Right lung (tissue), 10 donors: ENCODE data around the gene DDX19B. TPM values are rescaled to one million over a fixed set of nuclear protein-coding genes. Genes with fewer than 3 reads are reported as not detected.
"Not testable (repeated sequence)": the region's sequence is repeated elsewhere in the genome, so short reads cannot be mapped to it uniquely, and the experiment has no call there.

ENCODE experiments used
- DNase-seq, 2 donors: peaks; one replicate each; pipeline ENCODE4 v3.0.0-alpha.2; 2013
- long read RNA-seq, 8 donors: transcript quantifications; one replicate each; lab custom pipeline, GENCODE V29; 2026
- polyA plus RNA-seq, 5 donors: library from polyadenylated mRNA; unstranded; fragments of 120-200 nt; gene quantifications; one replicate each; pipeline versions ENCODE4 v1.2.1 to v1.2.3, GENCODE V29; 2013; ENCODE audit warnings: inconsistent platforms in 1 of 5, low replicate concordance in 1 of 5; ENCODE audit not compliant: insufficient read length in 5 of 5, insufficient read depth in 1 of 5

DDX19B gene
- polyA plus RNA-seq = 10 to 100 TPM; 34.2 to 39.0 (median 35.7) TPM
- long read RNA-seq, donor 1, transcript DDX19B-201 (12 exons, 3,386 nt) = major isoform, 5 of 16 reads
- long read RNA-seq, donor 1, partial matches to known transcripts = 7 of 16 reads
- long read RNA-seq, donor 1, other reads (novel, unspliced or antisense) = 0 of 16 reads
- long read RNA-seq, donor 2, transcript DDX19B-201 (12 exons, 3,386 nt) = major isoform, 6 of 8 reads
- long read RNA-seq, donor 2, partial matches to known transcripts = 0 of 8 reads
- long read RNA-seq, donor 2, other reads (novel, unspliced or antisense) = 0 of 8 reads
- long read RNA-seq, donor 3, transcript DDX19B-201 (12 exons, 3,386 nt) = major isoform, 9 of 21 reads
- long read RNA-seq, donor 3, partial matches to known transcripts = 10 of 21 reads
- long read RNA-seq, donor 3, other reads (novel, unspliced or antisense) = 0 of 21 reads
- long read RNA-seq, donor 4, partial matches to known transcripts = 0 of 5 reads
- long read RNA-seq, donor 4, other reads (novel, unspliced or antisense) = 0 of 5 reads
- long read RNA-seq, donor 5, transcript DDX19B-201 (12 exons, 3,386 nt) = major isoform, 7 of 14 reads
- long read RNA-seq, donor 5, partial matches to known transcripts = 5 of 14 reads
- long read RNA-seq, donor 5, other reads (novel, unspliced or antisense) = 0 of 14 reads
- long read RNA-seq, donor 6, transcript DDX19B-201 (12 exons, 3,386 nt) = major isoform, 7 of 10 reads
- long read RNA-seq, donor 6, partial matches to known transcripts = 0 of 10 reads
- long read RNA-seq, donor 6, other reads (novel, unspliced or antisense) = 0 of 10 reads
- long read RNA-seq, donor 7, transcript DDX19B-201 (12 exons, 3,386 nt) = major isoform, 5 of 14 reads
- long read RNA-seq, donor 7, partial matches to known transcripts = 7 of 14 reads
- long read RNA-seq, donor 7, other reads (novel, unspliced or antisense) = 0 of 14 reads
- long read RNA-seq, donor 8, partial matches to known transcripts = 0 of 3 reads
- long read RNA-seq, donor 8, other reads (novel, unspliced or antisense) = 0 of 3 reads

DNA sequence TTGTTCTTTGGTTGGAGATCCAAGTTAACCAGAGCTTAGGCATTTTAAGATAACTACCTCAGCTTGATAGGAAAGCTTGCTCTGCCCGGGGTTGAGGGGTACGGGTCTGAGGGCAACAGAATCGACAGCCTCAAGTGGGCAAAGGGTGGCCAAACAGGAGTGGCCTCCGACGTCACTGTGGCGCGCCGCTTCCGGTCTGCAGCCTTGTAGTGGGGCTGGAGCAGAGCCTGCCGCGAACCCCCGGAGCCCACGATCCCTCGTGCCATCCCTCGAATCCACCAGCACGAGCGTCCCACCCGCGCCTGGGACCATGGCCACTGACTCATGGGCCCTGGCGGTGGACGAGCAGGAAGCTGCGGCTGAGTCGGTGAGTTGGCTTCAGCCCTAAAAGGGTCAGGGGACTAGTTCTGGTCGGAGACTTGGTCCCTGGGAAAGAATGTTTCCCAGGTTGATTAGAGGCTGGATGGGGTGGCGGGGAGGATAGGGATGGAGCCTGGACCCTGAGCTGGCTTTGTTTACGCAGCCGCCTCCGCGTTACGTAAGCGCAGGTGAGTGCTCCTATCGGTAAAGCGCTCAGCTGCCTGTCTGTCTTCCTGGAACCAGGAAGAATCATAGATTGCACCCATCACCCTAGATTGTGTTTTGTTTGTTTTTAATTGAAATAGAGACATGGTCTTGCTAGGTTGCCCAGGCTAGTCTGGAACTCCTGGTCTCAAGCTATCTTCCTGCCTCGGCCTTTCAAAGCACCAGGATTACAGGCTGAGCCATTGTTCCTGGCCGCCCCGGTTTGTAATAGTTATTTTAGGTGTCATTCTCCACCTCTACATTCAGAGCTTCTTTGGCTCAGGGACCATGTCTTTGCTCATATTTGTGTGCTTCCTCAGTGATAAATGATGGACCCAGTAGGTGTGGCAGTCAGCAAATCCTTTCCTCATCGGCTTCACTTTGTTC lies at the start of gene DDX19B:
Gene DDX19B (plus strand): TSS at position 199 of the 951 bp plus-strand sequence. CDS start 112 bp downstream, at position 311.
- peak; percentile 81 to 82 for DNase-seq

DNA sequence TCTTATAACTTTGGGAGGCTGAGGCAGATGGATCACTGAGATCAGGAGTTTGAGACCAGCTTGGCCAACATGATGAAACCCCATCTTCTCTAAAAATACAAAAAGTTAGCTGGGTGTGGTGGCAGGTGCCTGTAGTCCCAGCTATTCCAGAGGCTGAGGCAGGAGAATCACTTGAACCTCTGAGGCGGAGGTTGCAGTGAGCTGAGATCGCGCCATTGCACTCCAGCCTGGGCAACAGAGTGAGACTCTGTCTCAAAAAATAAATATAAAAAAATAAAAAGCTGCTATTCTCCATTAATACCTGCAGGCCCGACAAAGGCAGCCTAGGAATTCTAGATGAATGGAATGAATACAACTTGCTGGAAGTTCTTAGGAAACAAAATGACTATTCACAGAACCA lies 49.3 kb upstream of the DDX19B start:
- not testable (repeated sequence) for DNase-seq

- no peak for DNase-seq
Measured at GRCh38 chr16:70250748-70251628, 48.0 kb upstream of the DDX19B start.

DNA sequence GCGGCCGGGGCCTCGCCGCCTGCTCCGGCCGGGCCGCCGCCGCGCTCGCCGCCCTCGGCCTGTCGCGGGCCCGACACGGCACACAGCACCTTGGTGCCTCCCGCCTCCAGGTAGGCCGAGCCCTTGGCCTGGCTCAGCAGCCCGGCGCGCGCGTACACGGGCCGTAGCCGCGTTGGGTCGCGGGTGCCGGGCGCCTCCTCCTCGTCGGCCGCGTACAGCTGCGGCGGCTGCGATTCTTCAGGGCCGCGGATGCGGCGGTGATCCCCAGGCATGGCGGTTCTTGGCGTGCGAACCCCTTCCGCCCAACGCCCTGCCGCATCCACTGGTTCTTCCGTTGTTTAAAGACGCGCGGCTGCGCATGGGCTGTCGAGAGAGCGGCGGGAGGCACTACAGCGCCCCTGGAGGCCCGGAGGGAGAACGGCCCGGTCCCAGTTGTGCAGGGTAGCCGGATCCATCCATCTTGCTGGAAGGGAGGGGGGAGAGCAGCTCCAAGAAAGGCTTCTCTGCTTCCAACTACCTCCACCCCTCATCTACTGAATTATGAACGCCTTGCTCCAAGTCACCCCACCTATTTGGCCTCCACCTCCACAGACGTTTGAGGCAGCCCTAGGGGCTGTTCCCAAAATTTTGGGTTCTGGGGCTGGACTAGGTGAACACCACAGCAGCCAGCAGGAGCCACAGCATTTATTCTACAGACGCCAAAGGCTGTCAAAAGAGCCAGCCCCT lies 47.2 kb upstream of the DDX19B start, which contains the start of gene EXOSC6:
Gene EXOSC6 (minus strand): TSS at position 312 of the 726 bp plus-strand sequence. CDS start 40 bp downstream, at position 272.
- DNase-seq = peak; percentile 88

DNA sequence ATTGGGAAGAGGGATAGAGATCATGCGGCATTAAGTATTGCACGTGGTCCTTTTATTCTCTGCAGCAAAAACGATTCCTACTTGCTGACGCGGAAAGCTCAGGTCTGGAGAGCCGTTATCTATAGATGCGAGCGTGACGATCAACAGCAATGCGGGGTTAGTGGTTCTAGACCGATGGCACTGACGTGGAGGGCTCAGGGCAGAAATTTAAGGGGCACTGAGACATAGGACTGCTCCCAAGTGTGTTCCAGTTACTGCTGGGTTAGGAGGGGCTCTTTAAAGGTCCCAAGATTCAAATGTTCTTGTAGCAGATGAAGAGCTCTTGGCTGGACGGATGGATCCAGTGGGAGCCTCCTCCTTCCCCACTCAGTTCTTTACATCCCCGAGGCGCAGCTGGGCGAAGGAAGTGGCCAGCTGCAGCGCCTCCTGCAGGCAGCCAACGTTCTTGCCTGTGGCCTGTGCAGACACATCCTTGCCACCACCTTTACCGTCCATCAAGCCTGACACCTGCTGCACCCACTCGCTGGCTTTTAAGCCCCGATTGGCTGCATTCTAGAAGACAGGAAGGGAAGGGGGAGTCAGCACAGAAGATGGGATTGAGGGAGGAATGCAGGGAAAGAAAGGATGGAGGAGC lies 46.5 kb upstream of the DDX19B start:
- no peak for DNase-seq

- DNase-seq = no peak
Measured at GRCh38 chr16:70253291-70254106, 45.5 kb upstream of the DDX19B start.

DNA sequence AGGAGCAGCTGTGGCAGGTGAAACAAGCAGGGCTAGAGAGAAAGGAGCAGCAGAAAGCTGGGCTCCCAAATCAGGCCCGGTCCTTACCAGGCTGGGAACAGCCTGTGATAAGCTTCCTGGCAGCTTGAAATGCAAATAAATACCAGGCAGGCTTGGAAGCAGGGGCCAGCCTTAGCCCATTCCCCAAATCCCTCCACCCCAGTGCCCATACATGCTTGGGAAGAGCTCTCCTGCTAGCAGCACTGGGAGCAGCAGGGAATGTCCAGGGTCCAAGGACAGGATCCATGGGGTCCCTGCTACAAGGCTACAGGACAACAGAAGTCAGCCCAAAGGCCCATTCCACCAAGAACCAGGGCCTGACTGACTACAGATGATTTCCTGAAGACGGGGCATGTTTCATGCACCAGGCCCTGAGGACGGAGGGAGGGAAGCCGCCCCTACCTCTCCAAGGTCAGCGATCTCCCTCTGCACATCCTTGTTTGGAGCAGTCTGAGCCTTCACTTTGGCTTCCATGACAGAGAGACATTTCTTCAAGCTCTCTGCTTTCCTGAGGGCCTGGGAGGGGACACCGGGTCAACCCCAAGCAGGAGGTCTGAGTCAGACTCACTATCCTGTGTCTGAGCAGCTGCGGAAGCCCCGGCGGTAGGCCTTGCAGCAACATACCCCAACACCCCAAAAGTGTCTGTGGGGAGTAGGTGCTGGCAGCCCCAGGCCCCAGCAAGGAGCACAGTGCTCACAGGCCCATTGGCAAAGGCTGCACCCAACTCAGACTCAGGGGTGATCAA lies 44.6 kb upstream of the DDX19B start:
- DNase-seq = no peak

DNA sequence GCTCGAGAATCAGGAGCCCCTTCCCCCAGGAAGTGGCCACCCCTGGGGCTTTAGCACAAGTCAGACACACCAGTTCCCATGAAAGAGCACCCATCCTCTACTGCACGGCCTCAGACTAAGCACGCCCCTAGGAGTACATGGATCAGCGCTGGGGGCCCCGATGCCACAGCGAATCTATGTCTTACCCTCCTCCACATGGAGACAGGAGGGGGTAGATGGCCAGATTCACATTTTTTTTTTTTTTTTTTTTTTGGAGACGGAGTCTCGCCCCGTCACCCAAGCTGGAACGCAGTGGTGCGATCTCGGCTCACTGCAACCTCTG lies 44.1 kb upstream of the DDX19B start:
- DNase-seq = no peak

GRCh38 chr16:70255574-70255973 lies 43.4 kb upstream of the DDX19B start:
- no peak for DNase-seq

- DNase-seq = no peak
Measured at GRCh38 chr16:70257391-70257790, 41.6 kb upstream of the DDX19B start.

DNA sequence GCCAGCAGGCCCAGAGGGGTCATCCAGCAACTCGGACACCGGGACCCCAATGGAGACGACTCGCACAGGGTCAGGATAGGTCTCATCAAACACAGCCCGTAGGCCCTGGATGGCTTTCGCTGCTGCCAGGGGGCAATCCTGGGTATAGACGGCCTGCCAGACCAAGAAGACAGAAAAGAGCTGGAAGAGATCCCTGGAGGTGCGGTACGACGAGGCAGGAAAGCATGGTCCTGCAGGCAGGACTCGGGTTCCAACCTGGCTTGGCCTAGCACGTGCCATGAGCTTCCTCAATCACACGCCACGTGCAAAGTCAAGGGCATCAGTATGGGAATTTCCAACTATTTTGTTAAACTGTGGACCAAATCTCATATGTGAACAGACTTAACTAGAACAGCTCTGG lies 40.9 kb upstream of the DDX19B start:
- DNase-seq = no peak

DNA sequence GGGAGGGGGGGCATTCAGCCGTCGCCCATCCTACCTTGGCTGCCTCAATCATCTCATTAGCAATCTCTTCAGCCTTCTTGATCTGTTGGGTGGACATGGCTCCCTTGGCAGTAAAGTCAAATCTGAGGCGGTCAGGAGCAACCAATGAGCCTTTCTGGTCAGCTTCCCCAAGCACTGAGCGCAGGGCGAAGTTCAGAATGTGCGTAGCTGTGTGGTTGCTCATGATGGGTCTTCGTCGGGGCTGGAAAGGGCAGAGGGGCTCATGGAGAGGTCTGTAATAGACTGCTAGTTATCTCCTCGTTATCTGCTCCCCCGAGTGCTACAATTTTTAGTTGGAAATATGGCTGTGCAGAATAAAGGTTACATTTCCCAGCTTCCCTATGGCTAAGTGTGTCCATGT lies 40.0 kb upstream of the DDX19B start:
- DNase-seq = no peak

GRCh38 chr16:70259903-70260302 lies 39.1 kb upstream of the DDX19B start:
- not testable (repeated sequence) for DNase-seq

DNA sequence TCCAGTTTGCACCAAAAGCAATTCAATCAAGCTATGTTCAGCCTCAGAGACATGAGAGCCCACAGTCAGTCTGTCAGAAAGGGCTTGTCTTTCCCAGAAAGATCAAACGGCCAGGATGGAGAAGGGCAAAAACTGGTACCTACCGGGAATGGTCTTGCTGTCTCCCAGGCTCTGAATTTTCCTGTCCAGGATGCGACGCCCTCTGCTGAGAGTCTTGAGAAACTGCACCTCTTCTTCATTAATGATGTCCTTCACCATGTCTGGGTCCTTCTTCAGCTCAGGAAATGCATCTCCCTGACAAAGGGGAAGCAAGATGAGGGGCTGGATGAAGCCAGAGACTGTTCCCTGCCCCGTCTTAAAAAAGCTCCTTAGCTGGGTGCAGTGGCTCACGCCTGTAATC lies 31.5 kb upstream of the DDX19B start:
- DNase-seq = no peak

- DNase-seq = not testable (repeated sequence)
Measured at GRCh38 chr16:70267922-70268321, 31.1 kb upstream of the DDX19B start.

- DNase-seq = no peak
Measured at GRCh38 chr16:70269471-70269870, 29.5 kb upstream of the DDX19B start.

GRCh38 chr16:70270176-70270575 lies 28.8 kb upstream of the DDX19B start:
- DNase-seq = no peak
